Esophagus squamous epithelium (tissue), 4 donors: ENCODE measurements around the gene LAPTM5.

ENCODE experiments used
- CTCF ChIP-seq, 6 experiments: fragments of 450-650 bp in 4 of 6; fragments of 200-600 bp in 2 of 6; sonication (generic) in 2 of 6; IDR thresholded peaks; one replicate each; pipeline ENCODE4 v1.5.1; 2016 to 2019; ENCODE audit warnings: antibody characterized with exemption in 6 of 6, mild to moderate bottlenecking in 4 of 6, moderate library complexity in 4 of 6
- POLR2A ChIP-seq, 4 donors: fragments of 450-650 bp; IDR thresholded peaks; one replicate each; pipeline ENCODE4 v1.6.1; 2017; ENCODE audit warnings: antibody characterized with exemption in 4 of 4, mild to moderate bottlenecking in 4 of 4, moderate library complexity in 3 of 4

DNA sequence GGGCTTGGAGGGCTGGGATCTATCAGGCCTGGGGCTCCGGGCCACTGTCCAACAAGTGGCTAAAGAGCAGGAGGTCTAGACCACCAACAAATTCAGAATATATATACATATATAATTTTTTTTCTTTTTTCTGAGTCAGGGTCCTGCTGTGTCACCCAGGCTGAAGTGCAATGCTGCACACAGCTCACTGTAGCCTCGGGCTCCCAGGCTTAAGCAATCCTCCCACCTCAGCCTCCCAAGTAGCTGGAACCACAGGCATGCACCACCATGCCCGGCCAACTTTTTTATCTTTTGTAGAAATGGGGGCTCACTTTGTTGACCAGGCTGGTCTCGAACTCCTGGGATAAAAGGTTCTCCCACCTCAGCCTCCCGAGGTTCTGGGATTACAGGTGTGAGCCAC lies 6.8 kb upstream of the LAPTM5 start:
- TF ChIP-seq POLR2A (IDR thresholded peaks at IDR 0.05) (no peak), CTCF (IDR thresholded peaks at IDR 0.05) (no peak)
